ENCODE measurements around the gene SSR1.

- TF ChIP-seq, protein P1, sequence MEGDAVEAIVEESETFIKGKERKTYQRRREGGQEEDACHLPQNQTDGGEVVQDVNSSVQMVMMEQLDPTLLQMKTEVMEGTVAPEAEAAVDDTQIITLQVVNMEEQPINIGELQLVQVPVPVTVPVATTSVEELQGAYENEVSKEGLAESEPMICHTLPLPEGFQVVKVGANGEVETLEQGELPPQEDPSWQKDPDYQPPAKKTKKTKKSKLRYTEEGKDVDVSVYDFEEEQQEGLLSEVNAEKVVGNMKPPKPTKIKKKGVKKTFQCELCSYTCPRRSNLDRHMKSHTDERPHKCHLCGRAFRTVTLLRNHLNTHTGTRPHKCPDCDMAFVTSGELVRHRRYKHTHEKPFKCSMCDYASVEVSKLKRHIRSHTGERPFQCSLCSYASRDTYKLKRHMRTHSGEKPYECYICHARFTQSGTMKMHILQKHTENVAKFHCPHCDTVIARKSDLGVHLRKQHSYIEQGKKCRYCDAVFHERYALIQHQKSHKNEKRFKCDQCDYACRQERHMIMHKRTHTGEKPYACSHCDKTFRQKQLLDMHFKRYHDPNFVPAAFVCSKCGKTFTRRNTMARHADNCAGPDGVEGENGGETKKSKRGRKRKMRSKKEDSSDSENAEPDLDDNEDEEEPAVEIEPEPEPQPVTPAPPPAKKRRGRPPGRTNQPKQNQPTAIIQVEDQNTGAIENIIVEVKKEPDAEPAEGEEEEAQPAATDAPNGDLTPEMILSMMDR (conservative IDR thresholded peaks at IDR 0.05; ENCODE audit: low read length), result no peak
- TF ChIP-seq EZH2phosphoT487 (IDR thresholded peaks at IDR 0.05; ENCODE audit: borderline replicate concordance, low read depth, low read length), result no peak
These were observed 93.7 kb downstream of the SSR1 start for GRCh38 chr6:7219310-7219709.

Data from OCI-LY7 (cell line).